Endodermal cell (in vitro differentiated cells): ENCODE measurements around the gene NIPBL. TPM values are rescaled to one million over a fixed set of nuclear protein-coding genes. Genes with fewer than 3 reads are reported as not detected.

Source experiments
- DNase-seq: peaks from one replicate; pipeline ENCODE4 v3.0.0-alpha.2; 2017
- H3K27ac ChIP-seq: 2 replicates; pipeline ENCODE4 v1.5.1; 2013; ENCODE audit warnings: mild to moderate bottlenecking, low read depth, low read length, moderate library complexity
- H3K27me3 ChIP-seq: 2 replicates; pipeline ENCODE4 v1.6.1; 2013; ENCODE audit warnings: mild to moderate bottlenecking, low read length, moderate library complexity; ENCODE audit not compliant: insufficient read depth, control insufficient read depth, poor library complexity, severe bottlenecking
- H3K36me3 ChIP-seq: 2 replicates; pipeline ENCODE4 v1.7.0; 2013; ENCODE audit warnings: mild to moderate bottlenecking, low read length, moderate library complexity; ENCODE audit not compliant: control insufficient read depth, insufficient read depth
- H3K4me1 ChIP-seq: one replicate; pipeline ENCODE4 v1.7.0; 2013; ENCODE audit warnings: low read length; ENCODE audit not compliant: control insufficient read depth, insufficient read depth
- H3K4me3 ChIP-seq: 2 replicates; pipeline ENCODE4 v1.5.1; 2013; ENCODE audit warnings: mild to moderate bottlenecking, low read length, moderate library complexity
- H3K9ac ChIP-seq: 2 replicates; pipeline ENCODE4 v1.6.1; 2013; ENCODE audit warnings: mild to moderate bottlenecking, low read length, moderate library complexity; ENCODE audit not compliant: poor library complexity, severe bottlenecking; ENCODE audit errors: extremely low read depth
- H3K9me3 ChIP-seq: 2 replicates; pipeline ENCODE4 v1.6.1; 2013; ENCODE audit warnings: mild to moderate bottlenecking, low read length, moderate library complexity; ENCODE audit not compliant: control insufficient read depth
- H3K27ac Mint-ChIP-seq: 2 replicates; pipeline ENCODE4 v1.8.0; 2020; ENCODE audit warnings: mixed read lengths
- H3K27me3 Mint-ChIP-seq: 2 replicates; pipeline ENCODE4 v1.8.0; 2021; ENCODE audit warnings: mild to moderate bottlenecking, mixed read lengths; ENCODE audit not compliant: insufficient read depth
- H3K36me3 Mint-ChIP-seq: 2 replicates; pipeline ENCODE4 v1.8.0; 2020; ENCODE audit warnings: low read depth, mixed read lengths
- H3K4me1 Mint-ChIP-seq: 2 replicates; pipeline ENCODE4 v1.8.0; 2020; ENCODE audit warnings: mixed read lengths
- H3K4me3 Mint-ChIP-seq: 2 replicates; pipeline ENCODE4 v1.8.0; 2020; ENCODE audit warnings: mild to moderate bottlenecking, moderate library complexity, mixed read lengths
- H3K9me3 Mint-ChIP-seq: 2 replicates; pipeline ENCODE4 v1.8.0; 2020; ENCODE audit warnings: mild to moderate bottlenecking, mixed read lengths
- WGBS, 2 experiments: methylation state at CpG; one replicate each; pipeline versions ENCODE4 v1.1.5 to v1.1.7; 2013; ENCODE audit warnings: missing lambda C conversion rate in 2 of 2, mixed read lengths in 1 of 2; ENCODE audit not compliant: insufficient coverage in 1 of 2, insufficient read length in 1 of 2; 5-methylcytosine and 5-hydroxymethylcytosine counted together
- total RNA-seq, 2 donors: library from RNA; stranded (reverse); fragmentation: NEBNext Ultra II Directional in 1 of 2; extraction: Animal tissue kit (Norgen Biotek cat#: 25700) in 1 of 2; gene quantifications; 2 replicates in 1 of 2; 3 replicates in 1 of 2; pipeline ENCODE4 v1.2.1, GENCODE V29; 2021
- TF ChIP-seq, protein P1 (sequence below): fragments of 200-600 bp; sonication (generic); conservative IDR thresholded peaks from 2 replicates; pipeline ENCODE4 v1.5.0; 2021; ENCODE audit warnings: antibody characterized with exemption, mild to moderate bottlenecking

The NIPBL gene
- total RNA-seq, 2 donors from 2014 or later, result 63.3 to 65.8 TPM

DNA sequence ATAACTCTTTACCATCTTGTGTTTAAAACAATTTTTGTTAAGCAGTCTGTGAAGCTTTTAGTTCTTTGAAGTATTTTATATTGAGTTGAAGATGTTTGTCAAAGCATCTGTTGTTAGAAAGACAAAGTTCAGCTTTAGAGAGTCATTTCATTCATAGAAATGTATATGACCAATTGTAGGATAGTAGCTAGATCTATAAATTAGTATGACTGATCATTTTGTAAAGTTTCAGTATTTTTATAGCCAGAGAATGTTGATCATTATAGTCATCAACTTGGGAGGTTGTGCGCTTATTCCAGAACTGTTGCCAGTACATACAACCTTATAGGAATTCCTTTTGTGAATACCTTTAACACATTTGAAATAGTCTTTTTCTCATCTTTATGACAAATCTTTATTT lies 5.2 kb downstream of the NIPBL start:
- peaks cover 14% of the 10 kb centered on the region for H3K36me3 ChIP-seq
- Mint-ChIP-seq H3K27me3 (no peaks in the 10 kb centered on the region), H3K4me3 (no peak overlapping the region), H3K36me3 (peaks cover 11% of the 10 kb centered on the region), H3K27ac (no peak overlapping the region), H3K4me1 (peaks cover 22% of the 10 kb centered on the region), H3K9me3 (no peaks in the 10 kb centered on the region)
- TF ChIP-seq, protein P1, sequence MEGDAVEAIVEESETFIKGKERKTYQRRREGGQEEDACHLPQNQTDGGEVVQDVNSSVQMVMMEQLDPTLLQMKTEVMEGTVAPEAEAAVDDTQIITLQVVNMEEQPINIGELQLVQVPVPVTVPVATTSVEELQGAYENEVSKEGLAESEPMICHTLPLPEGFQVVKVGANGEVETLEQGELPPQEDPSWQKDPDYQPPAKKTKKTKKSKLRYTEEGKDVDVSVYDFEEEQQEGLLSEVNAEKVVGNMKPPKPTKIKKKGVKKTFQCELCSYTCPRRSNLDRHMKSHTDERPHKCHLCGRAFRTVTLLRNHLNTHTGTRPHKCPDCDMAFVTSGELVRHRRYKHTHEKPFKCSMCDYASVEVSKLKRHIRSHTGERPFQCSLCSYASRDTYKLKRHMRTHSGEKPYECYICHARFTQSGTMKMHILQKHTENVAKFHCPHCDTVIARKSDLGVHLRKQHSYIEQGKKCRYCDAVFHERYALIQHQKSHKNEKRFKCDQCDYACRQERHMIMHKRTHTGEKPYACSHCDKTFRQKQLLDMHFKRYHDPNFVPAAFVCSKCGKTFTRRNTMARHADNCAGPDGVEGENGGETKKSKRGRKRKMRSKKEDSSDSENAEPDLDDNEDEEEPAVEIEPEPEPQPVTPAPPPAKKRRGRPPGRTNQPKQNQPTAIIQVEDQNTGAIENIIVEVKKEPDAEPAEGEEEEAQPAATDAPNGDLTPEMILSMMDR, result no peak
- peaks cover 4% of the 10 kb centered on the region for H3K4me1 ChIP-seq
- DNase-seq, result no peak
- H3K9me3 ChIP-seq, result no peaks in the 10 kb centered on the region
- no peaks in the 10 kb centered on the region for H3K27me3 ChIP-seq
- no peak overlapping the region for H3K27ac ChIP-seq
- H3K4me3 ChIP-seq, result no peak overlapping the region
- no peak overlapping the region for H3K9ac ChIP-seq
- WGBS, 2 experiments, result 95% methylated on average over 1 of the region's 1 CpG; no CpG with 5 or more reads in 1 of the 2 experiments

DNA sequence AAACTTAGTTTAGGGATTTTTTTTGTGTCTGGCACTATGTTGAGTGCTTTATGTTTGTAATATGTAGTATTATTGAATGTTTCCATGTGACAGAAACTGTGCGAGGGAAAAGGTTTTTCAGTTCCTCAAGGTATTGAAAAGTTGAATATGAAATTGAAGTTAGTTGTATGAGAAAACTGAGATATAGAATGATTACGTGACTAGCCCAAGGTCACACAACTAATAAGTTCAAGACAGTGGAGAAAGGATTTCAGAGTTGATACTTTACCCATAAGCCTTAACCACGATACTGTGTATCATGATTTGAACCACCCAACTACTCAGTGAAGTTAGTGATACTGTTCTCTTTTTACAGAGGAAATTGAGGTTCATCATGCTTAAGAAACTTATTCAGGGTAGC lies 5.7 kb downstream of the NIPBL start:
- TF ChIP-seq, protein P1, result no peak
- Histone ChIP-seq H3K9me3 (no peaks in the 10 kb centered on the region), H3K9ac (no peak overlapping the region), H3K27me3 (no peaks in the 10 kb centered on the region), H3K27ac (no peak overlapping the region), H3K36me3 (peaks cover 14% of the 10 kb centered on the region), H3K4me1 (peaks cover 4% of the 10 kb centered on the region), H3K4me3 (no peak overlapping the region)
- peaks cover 22% of the 10 kb centered on the region for H3K4me1 Mint-ChIP-seq
- no peaks in the 10 kb centered on the region for H3K9me3 Mint-ChIP-seq
- 99 to 100% methylated on average over 1 to 3 of the region's 3 CpGs for WGBS, 2 experiments
- DNase-seq, result no peak
- H3K4me3 Mint-ChIP-seq, result no peak overlapping the region
- H3K36me3 Mint-ChIP-seq, result peaks cover 11% of the 10 kb centered on the region
- no peaks in the 10 kb centered on the region for H3K27me3 Mint-ChIP-seq
- H3K27ac Mint-ChIP-seq, result no peak overlapping the region

DNA sequence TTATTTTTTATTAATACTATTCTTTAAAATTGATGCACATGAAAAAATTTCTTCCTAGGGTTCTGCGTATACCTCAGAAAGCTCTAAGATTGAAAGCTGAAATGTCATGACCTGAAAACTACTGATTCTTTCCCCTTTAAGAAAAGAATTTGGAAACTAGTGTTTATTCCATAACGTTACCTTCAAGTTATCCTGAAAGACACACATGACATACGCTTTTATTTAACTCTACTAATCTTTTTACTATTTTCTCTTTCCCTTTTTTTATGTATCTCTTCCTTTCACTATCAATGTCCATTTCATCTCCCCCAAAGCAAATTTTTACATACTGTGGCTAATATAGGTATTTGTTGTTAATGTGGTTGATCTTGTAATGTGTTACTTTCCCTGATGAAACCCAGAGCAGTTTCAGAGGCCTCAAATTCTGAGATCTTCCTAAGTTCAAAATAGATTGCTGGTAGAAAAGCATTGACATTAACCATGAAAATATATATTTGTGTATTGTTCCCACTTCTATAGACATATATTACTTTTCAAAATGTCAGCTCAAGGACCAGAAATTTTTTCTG lies 7.4 kb downstream of the NIPBL start:
- H3K36me3 Mint-ChIP-seq, result peaks cover 11% of the 10 kb centered on the region
- Histone ChIP-seq H3K9ac (no peak overlapping the region), H3K4me1 (peaks cover 4% of the 10 kb centered on the region), H3K36me3 (peaks cover 10% of the 10 kb centered on the region), H3K9me3 (no peaks in the 10 kb centered on the region), H3K4me3 (no peak overlapping the region), H3K27ac (no peak overlapping the region), H3K27me3 (no peaks in the 10 kb centered on the region)
- H3K27ac Mint-ChIP-seq, result no peak overlapping the region
- no peaks in the 10 kb centered on the region for H3K9me3 Mint-ChIP-seq
- H3K4me1 Mint-ChIP-seq, result peaks cover 20% of the 10 kb centered on the region
- H3K27me3 Mint-ChIP-seq, result no peaks in the 10 kb centered on the region
- TF ChIP-seq, protein P1, result no peak
- H3K4me3 Mint-ChIP-seq, result no peak overlapping the region
- 90 to 92% methylated on average over 3 of the region's 3 CpGs for WGBS, 2 experiments
- DNase-seq, result no peak
